Effector memory CD4-positive, alpha-beta T cell (primary cell): Measurements from ENCODE around the gene SLC22A23.

Experiments
- DNase-seq, 3 donors: peaks; one replicate each; pipeline ENCODE4 v3.0.0-alpha.2; 2020
- H3K27ac ChIP-seq: 2 replicates; pipeline ENCODE4 v1.7.0; 2013; ENCODE audit warnings: mild to moderate bottlenecking, low read length, moderate library complexity; ENCODE audit not compliant: insufficient read depth, poor library complexity, severe bottlenecking
- H3K27me3 ChIP-seq: replicated peaks from 2 replicates; pipeline ENCODE4 v1.7.0; 2013; ENCODE audit warnings: mild to moderate bottlenecking, low read length; ENCODE audit not compliant: insufficient read depth, control insufficient read depth, poor library complexity, severe bottlenecking
- H3K36me3 ChIP-seq: 2 replicates; pipeline ENCODE4 v1.7.0; 2013; ENCODE audit warnings: mild to moderate bottlenecking, low read length, moderate library complexity; ENCODE audit not compliant: control insufficient read depth, insufficient read depth
- H3K4me1 ChIP-seq: 2 replicates; pipeline ENCODE4 v1.7.0; 2013; ENCODE audit warnings: low read length, mild to moderate bottlenecking; ENCODE audit not compliant: control insufficient read depth, insufficient read depth, poor library complexity, severe bottlenecking
- H3K4me3 ChIP-seq: 2 replicates; pipeline ENCODE4 v1.7.0; 2013; ENCODE audit warnings: low read length, low read depth, mild to moderate bottlenecking; ENCODE audit not compliant: insufficient read depth, poor library complexity, severe bottlenecking
- H3K9me3 ChIP-seq: 2 replicates; pipeline ENCODE4 v1.7.0; 2013; ENCODE audit warnings: mild to moderate bottlenecking, low read length, moderate library complexity; ENCODE audit not compliant: control insufficient read depth

The SLC22A23 gene

DNA sequence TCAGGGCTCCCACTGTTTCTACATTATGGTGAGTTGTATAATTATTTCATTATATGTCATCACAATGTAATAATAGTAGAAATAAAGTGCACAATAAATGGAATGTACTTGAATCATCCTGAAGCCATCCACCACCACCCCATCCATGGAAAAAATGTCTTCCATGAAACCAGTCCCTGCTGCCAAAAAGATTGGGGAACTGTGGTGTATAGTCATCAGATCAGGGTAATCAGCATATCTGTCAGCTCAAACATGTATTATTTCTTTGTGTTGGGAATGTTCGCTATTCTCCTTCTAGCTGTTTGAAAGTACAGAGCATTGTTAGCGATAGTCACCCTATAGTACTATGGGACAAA, 33.8 kb upstream of the SLC22A23 start:
- DNase-seq, result no peak
- Histone ChIP-seq H3K4me3 (no peak overlapping the region), H3K9me3 (no peaks in the 10 kb centered on the region), H3K4me1 (no peaks in the 10 kb centered on the region), H3K27ac (no peak overlapping the region), H3K27me3 (peaks cover 3% of the 10 kb centered on the region), H3K36me3 (no peaks in the 10 kb centered on the region)

- no peak for DNase-seq
- peaks cover 3% of the 10 kb centered on the region for H3K27me3 ChIP-seq
- H3K4me1 ChIP-seq, result no peaks in the 10 kb centered on the region
- no peak overlapping the region for H3K27ac ChIP-seq
- no peaks in the 10 kb centered on the region for H3K36me3 ChIP-seq
- no peak overlapping the region for H3K4me3 ChIP-seq
- no peaks in the 10 kb centered on the region for H3K9me3 ChIP-seq
Measured at GRCh38 chr6:3489961-3490624, 33.2 kb upstream of the SLC22A23 start.

DNA sequence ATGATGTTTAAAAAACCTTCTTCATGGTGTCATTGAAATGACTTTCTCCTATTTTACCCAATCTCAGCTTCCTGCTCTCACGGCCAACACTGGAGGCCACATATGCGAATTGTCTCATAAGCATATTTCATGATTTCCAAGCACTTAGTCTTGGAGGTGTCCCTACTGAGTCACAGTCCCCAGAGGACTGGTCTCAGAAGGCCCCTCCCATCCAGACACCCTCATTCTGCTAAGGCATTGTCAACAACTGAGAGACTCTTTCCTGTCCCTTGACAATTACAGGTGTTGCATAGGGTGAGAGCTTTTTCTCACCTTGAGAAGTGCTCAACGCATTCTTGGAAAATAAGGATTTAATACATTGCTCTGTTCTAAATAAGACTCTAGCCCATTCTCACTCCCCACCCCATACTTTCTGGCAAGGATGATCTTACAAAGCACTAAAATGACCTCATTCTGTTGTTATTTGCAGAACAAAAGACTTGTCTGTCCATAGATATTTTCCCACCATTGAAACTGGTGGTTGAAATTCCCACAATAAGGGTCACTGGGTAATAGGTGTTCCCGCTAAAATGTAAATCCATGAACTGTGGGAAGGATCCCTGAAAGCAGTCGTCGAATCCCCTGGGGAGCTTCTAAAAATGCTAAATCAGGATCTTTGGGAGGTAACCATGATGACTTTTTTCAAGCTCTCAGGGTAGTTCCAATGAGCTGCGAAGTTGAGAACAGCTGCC, 32.3 kb upstream of the SLC22A23 start:
- Histone ChIP-seq H3K4me3 (no peak overlapping the region), H3K36me3 (no peaks in the 10 kb centered on the region), H3K27ac (no peak overlapping the region), H3K9me3 (no peaks in the 10 kb centered on the region), H3K27me3 (peaks cover 3% of the 10 kb centered on the region), H3K4me1 (no peaks in the 10 kb centered on the region)
- no peak for DNase-seq

GRCh38 chr6:3484946-3485345, 28.1 kb upstream of the SLC22A23 start:
- H3K36me3 ChIP-seq, result no peaks in the 10 kb centered on the region
- H3K27ac ChIP-seq, result no peak overlapping the region
- no peaks in the 10 kb centered on the region for H3K4me1 ChIP-seq
- DNase-seq, result no peak
- no peaks in the 10 kb centered on the region for H3K9me3 ChIP-seq
- no peak overlapping the region for H3K4me3 ChIP-seq
- no peaks in the 10 kb centered on the region for H3K27me3 ChIP-seq

DNA sequence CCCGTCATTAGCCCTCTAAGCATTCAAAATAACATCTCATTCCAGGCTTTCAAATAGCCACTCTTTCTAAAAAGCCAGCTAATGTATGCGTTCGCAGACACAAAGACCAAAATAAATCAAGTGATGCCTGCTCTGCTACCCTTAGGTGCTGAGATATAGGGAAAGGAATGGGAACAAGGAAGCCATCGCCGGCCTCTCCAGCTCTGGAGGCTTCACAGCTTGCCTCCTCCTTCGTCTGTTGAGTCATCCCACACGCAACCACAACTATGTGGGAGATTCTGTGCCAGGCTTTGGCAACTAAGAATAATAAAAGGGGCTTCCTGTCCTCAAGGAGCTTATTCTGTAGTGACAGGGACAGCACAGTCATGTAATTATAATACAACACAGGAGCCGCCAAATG, 27.3 kb upstream of the SLC22A23 start:
- no peak overlapping the region for H3K4me3 ChIP-seq
- no peak overlapping the region for H3K27ac ChIP-seq
- H3K4me1 ChIP-seq, result no peaks in the 10 kb centered on the region
- no peak for DNase-seq
- H3K27me3 ChIP-seq, result no peaks in the 10 kb centered on the region
- no peaks in the 10 kb centered on the region for H3K9me3 ChIP-seq
- no peaks in the 10 kb centered on the region for H3K36me3 ChIP-seq

DNA sequence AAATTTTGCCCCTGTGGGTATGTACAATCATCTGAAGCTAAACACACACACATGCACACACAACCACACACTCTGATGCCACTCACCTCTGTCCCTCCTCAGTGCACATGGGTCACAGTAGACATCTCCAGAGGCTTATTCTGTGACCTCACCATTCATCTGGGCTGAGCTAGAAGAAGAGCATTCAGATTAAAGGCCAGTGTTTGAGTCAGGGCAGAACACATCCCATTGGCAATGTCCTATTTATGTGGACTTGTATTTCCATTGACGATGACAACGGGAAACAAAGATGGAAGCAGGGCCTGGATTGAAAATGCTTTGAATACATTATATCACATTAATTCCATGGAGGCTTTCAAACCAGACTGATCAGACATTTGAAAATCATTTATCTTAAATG, 26.8 kb upstream of the SLC22A23 start:
- Histone ChIP-seq H3K4me1 (no peaks in the 10 kb centered on the region), H3K27me3 (no peaks in the 10 kb centered on the region), H3K9me3 (no peaks in the 10 kb centered on the region), H3K36me3 (no peaks in the 10 kb centered on the region), H3K27ac (no peak overlapping the region), H3K4me3 (no peak overlapping the region)
- no peak for DNase-seq

DNA sequence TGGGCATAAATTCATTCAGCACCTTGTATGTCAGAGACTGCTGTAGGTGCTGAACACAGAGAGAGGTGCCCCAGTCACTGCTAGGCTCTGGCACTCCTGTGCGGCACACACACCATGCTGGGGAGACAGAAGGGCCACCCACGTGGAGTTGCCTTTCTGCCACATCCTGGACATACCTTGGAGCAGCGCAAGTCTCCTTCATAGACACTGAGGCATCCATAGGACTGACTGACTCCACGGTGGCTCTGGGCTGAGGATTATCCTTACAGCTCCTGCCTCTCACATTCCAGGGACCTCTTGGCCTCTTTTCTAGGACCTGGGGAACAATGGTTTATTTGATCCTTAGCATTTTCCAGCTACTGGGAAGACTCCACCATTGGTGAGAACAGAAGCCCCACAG, 26.0 kb upstream of the SLC22A23 start:
- DNase-seq, result no peak
- Histone ChIP-seq H3K27me3 (no peaks in the 10 kb centered on the region), H3K4me1 (no peaks in the 10 kb centered on the region), H3K9me3 (no peaks in the 10 kb centered on the region), H3K36me3 (no peaks in the 10 kb centered on the region), H3K27ac (no peak overlapping the region), H3K4me3 (no peak overlapping the region)

- no peak overlapping the region for H3K4me3 ChIP-seq
- DNase-seq, result no peak
- no peaks in the 10 kb centered on the region for H3K27me3 ChIP-seq
- H3K4me1 ChIP-seq, result no peaks in the 10 kb centered on the region
- H3K9me3 ChIP-seq, result no peaks in the 10 kb centered on the region
- H3K27ac ChIP-seq, result no peak overlapping the region
- no peaks in the 10 kb centered on the region for H3K36me3 ChIP-seq
Measured at GRCh38 chr6:3481640-3482039, 24.8 kb upstream of the SLC22A23 start.

GRCh38 chr6:3480009-3480408, 23.2 kb upstream of the SLC22A23 start:
- H3K4me1 ChIP-seq, result no peaks in the 10 kb centered on the region
- no peak overlapping the region for H3K27ac ChIP-seq
- H3K36me3 ChIP-seq, result no peaks in the 10 kb centered on the region
- no peak for DNase-seq
- no peak overlapping the region for H3K4me3 ChIP-seq
- no peaks in the 10 kb centered on the region for H3K27me3 ChIP-seq
- no peaks in the 10 kb centered on the region for H3K9me3 ChIP-seq

DNA sequence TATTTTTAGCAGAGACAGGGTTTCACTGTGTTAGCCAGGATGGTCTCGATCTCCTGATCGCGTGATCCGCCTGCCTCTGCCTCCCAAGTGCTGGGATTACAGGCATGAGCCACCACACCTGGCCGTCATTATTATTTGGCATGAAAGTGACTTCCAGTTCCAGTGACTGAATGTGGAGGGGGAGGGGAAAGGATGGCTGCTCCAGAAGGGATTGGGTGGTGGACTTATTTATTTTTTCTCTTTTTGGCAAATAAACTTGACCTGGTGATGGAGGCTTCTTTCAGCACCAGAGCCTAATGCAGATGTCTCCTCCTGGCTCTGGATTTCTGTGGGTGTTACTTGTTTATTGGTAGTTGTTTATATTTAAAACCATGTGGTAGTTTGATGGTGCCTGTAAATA, 16.9 kb upstream of the SLC22A23 start:
- Histone ChIP-seq H3K27ac (no peak overlapping the region), H3K27me3 (no peaks in the 10 kb centered on the region), H3K36me3 (no peaks in the 10 kb centered on the region), H3K9me3 (no peaks in the 10 kb centered on the region), H3K4me1 (no peaks in the 10 kb centered on the region), H3K4me3 (no peak overlapping the region)
- DNase-seq, result no peak
